Stimulated activated naive CD8-positive, alpha-beta T cell treated with anti-CD3 and anti-CD28 coated beads, Interleukin-15, Interleukin-2, amounts not matched to agents 100 ng/mL and 50 ng/mL, for 24 hours (primary cell): ENCODE measurements around the gene MICAL3.
"Not testable (repeated sequence)": the region's sequence is repeated elsewhere in the genome, so short reads cannot be mapped to it uniquely, and the experiment has no call there.

Source experiments
- H3K27ac Mint-ChIP-seq: one replicate; pipeline ENCODE4 v1.8.0; 2021; ENCODE audit warnings: mild to moderate bottlenecking, mixed read lengths
- H3K27me3 Mint-ChIP-seq: one replicate; pipeline ENCODE4 v1.8.0; 2021; ENCODE audit warnings: mixed read lengths
- H3K36me3 Mint-ChIP-seq: one replicate; pipeline ENCODE4 v1.8.0; 2021; ENCODE audit warnings: low read depth, mixed read lengths
- H3K4me1 Mint-ChIP-seq: one replicate; pipeline ENCODE4 v1.8.0; 2021; ENCODE audit warnings: low read depth, mixed read lengths
- H3K4me3 Mint-ChIP-seq: one replicate; pipeline ENCODE4 v1.8.0; 2021; ENCODE audit warnings: mild to moderate bottlenecking, mixed read lengths
- H3K9me3 Mint-ChIP-seq: one replicate; pipeline ENCODE4 v1.8.0; 2021; ENCODE audit warnings: mixed read lengths

Gene MICAL3

DNA sequence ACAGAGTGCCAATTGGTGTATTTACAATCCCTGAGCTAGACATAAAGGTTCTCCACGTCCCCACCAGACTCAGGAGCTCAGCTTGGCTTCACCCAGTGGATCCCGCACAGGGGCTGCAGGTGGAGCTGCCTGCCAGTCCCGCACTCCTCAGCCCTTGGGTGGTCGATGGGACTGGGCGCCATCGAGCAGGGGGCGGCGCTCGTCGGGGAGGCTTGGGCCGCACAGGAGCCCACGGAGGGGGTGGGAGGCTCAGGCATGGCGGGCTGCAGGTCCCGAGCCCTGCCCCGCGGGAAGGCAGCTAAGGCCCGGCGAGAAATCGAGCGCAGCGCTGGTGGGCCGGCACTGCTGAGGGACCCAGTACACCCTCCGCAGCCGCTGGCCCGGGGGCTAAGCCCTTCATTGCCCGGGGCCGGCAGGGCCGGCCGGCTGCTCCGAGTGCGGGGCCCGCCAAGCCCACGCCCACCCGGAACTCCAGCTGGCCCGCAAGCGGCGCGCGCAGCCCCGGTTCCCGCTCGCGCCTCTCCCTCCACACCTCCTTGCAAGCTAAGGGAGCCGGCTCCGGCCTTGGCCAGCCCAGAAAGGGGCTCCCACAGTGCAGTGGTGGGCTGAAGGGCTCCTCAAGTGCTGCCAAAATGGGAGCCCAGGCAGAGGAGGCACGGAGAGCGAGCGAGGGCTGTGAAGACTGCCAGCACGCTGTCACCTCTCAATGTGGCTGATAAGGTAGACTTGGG, 29.0 kb upstream of the MICAL3 start:
- H3K27ac Mint-ChIP-seq, H3K27me3 Mint-ChIP-seq, H3K9me3 Mint-ChIP-seq, H3K4me3 Mint-ChIP-seq, H3K36me3 Mint-ChIP-seq: not testable (repeated sequence)
- peaks cover 15% of the 10 kb centered on the region for H3K4me1 Mint-ChIP-seq

DNA sequence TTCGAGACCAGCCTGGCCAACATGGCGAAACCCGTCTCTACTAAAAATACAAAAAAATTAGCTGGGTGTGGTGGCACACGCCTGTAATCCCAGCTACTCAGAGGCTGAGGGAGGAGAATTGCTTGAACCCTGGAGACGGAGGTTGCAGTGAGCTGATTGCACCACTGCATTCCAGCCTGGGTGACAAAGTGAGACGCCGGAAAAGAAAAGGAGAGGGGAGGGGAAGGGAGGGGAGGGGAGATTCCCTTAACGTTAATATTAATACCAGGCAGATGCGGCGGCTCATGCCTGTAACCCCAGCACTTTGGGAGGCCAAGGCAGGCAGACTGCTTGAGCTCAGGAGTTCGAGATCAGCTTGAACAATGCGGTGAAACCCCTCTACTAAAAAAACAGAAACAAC, 26.8 kb upstream of the MICAL3 start:
- H3K36me3 Mint-ChIP-seq, H3K9me3 Mint-ChIP-seq, H3K4me1 Mint-ChIP-seq, H3K27me3 Mint-ChIP-seq, H3K27ac Mint-ChIP-seq, H3K4me3 Mint-ChIP-seq: not testable (repeated sequence)

DNA sequence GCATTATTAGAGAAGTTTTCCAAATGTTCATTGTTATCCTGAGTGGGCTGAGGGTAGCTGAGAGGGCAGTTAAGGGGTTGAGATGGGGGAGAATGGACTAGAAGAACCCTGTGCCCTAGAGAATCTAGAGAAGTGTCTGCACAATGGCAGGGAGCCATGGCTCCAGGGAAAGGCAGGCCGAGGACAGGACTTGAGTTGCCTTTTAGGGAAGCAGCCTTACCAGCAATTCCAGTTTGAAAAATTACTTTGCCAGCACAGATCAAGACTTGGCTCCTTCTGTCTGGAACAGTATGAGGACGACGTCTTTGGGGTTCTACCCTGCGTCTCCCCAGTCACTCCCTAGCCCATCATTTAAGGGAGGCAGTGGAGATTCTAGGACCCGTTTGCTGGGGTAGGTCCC, 25.7 kb upstream of the MICAL3 start:
- H3K36me3 Mint-ChIP-seq = no peaks in the 10 kb centered on the region
- H3K4me1 Mint-ChIP-seq = no peaks in the 10 kb centered on the region
- no peaks in the 10 kb centered on the region for H3K9me3 Mint-ChIP-seq
- no peaks in the 10 kb centered on the region for H3K27me3 Mint-ChIP-seq
- H3K4me3 Mint-ChIP-seq = no peak overlapping the region
- H3K27ac Mint-ChIP-seq = no peak overlapping the region

DNA sequence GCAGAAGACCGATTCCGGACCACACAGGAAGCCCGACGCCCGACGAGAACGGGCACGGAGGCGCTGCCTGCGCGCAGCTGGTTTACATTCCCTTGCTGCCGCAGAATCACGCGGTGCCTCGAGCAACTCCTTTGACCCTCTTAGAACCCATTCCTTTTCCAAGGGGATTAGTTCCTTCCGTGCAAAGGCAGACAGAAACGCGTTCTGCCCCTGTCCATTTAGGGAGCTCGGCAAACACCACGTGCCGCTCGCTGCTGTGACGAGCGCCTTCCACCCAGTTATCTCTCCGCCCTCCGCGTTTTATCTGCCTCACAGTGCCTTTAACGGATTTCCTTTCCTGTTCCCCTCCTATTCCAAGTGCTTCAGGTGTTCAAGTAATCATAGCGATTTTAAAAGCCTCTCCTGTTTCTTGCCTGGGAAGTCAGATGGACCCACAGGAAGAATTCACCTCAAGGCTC, 24.1 kb upstream of the MICAL3 start:
- no peak overlapping the region for H3K4me3 Mint-ChIP-seq
- H3K27me3 Mint-ChIP-seq = no peaks in the 10 kb centered on the region
- no peaks in the 10 kb centered on the region for H3K9me3 Mint-ChIP-seq
- H3K4me1 Mint-ChIP-seq = no peaks in the 10 kb centered on the region
- no peaks in the 10 kb centered on the region for H3K36me3 Mint-ChIP-seq
- H3K27ac Mint-ChIP-seq = no peak overlapping the region

DNA sequence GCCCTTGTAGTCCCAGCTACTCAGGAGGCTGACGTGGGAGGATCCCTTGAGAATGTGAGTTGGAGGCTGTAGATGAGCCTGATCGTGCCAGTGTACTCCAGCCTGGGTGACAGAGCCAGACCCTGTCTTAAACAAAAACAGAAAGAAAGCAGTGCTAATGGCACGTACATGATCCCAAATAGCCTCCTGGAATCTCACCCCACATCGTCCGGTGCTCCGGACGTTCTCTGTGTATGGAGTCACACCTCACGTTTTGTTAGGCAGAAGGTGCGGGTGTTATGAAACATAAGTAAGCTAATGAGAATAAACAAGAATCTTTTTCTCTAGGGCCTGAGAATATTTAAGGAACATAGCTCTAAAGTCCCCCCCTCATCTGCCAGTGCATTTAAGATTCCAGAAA, 23.7 kb upstream of the MICAL3 start:
- Mint-ChIP-seq H3K9me3 (no peaks in the 10 kb centered on the region), H3K27ac (no peak overlapping the region), H3K36me3 (no peaks in the 10 kb centered on the region), H3K27me3 (no peaks in the 10 kb centered on the region), H3K4me3 (no peak overlapping the region), H3K4me1 (no peaks in the 10 kb centered on the region)

DNA sequence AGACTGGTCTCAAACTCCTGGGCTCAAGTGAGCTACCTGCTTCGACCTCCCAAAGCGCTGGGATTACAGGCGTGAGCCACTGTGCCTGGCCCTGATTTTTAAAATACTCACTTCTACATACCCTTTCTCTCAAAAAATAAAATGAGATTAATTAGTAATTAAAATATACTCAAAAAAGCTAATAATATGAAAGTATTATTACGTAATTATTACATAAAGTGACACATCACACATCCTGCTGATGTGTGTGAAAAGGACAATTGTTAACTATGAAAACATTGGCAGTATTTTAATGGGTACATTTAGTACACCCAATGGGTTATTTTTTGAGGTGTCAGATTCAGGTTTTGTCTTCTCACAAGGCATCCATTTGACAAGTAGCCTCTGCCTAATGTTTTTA, 21.4 kb upstream of the MICAL3 start:
- no peaks in the 10 kb centered on the region for H3K36me3 Mint-ChIP-seq
- H3K27ac Mint-ChIP-seq = no peak overlapping the region
- H3K27me3 Mint-ChIP-seq = no peaks in the 10 kb centered on the region
- no peak overlapping the region for H3K4me3 Mint-ChIP-seq
- no peaks in the 10 kb centered on the region for H3K4me1 Mint-ChIP-seq
- H3K9me3 Mint-ChIP-seq = no peaks in the 10 kb centered on the region

DNA sequence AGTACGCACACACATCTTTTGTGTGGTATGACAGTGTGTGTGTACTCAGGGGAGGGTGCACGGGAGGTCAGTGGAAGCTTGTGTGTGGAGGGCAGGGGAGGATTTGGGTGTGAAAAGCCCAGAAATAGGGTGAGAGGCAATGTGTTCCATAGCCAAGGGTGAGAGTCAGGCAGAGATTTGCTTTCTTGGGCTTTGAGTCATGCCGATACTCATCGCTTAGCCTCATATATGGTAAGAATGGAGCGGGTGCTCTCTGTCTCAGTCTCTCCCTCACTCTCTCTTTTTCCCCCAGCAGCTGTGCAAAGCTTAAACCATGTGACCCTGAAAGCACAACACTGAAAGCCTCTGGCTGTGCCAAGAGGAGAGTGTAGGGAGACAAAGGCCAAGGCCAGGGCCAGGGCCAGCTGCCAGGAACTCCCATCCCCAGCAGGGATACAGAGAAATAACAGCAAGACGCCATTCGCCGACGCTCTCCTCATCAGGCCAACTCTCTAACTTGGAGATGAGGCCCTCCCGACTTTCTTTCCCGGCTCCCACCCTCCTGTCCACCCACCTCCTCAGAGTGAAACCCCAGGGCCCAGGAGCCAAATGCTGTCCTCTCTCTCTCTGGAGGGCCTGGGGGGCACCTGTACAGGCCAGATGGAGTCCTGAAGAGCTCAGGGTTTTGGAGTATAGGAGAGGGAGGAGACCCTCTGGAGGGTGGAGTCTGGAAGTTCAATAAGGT, 20.3 kb upstream of the MICAL3 start:
- no peak overlapping the region for H3K4me3 Mint-ChIP-seq
- no peaks in the 10 kb centered on the region for H3K27me3 Mint-ChIP-seq
- H3K9me3 Mint-ChIP-seq = no peaks in the 10 kb centered on the region
- no peak overlapping the region for H3K27ac Mint-ChIP-seq
- no peaks in the 10 kb centered on the region for H3K4me1 Mint-ChIP-seq
- H3K36me3 Mint-ChIP-seq = no peaks in the 10 kb centered on the region

DNA sequence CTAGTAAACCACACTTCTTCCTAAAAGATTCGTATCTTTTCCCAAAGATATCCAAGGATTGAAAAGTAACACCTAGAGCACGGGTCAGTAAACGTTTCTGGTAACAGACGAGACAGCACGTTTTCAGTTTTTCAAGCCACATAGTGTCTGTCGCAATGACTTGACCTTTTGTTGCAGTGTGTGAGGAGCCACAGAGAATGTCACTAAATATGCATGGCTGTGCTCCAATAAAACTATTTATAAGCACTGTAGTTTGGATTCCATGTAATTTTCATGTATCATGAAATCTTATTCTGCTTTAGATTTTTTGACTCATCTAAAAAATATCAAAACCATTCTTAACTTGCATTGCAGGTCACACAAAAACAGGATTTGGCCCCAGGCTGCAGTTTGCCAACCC, 18.3 kb upstream of the MICAL3 start:
- Mint-ChIP-seq H3K27me3 (no peaks in the 10 kb centered on the region), H3K9me3 (no peaks in the 10 kb centered on the region), H3K4me3 (no peak overlapping the region), H3K4me1 (no peaks in the 10 kb centered on the region), H3K36me3 (no peaks in the 10 kb centered on the region), H3K27ac (no peak overlapping the region)

DNA sequence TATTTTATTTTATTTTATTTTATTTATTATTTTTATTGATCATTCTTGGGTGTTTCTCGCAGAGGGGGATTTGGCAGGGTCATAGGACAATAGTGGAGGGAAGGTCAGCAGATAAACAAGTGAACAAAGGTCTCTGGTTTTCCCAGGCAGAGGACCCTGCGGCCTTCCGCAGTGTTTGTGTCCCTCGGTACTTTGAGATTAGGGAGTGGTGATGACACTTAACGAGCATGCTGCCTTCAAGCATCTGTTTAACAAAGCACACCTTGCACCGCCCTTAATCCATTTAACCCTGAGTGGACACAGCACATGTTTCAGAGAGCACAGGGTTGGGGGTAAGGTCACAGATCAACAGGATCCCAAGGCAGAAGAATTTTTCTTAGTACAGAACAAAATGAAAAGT, 16.5 kb upstream of the MICAL3 start:
- H3K27me3 Mint-ChIP-seq, H3K4me1 Mint-ChIP-seq, H3K4me3 Mint-ChIP-seq, H3K36me3 Mint-ChIP-seq, H3K27ac Mint-ChIP-seq, H3K9me3 Mint-ChIP-seq: not testable (repeated sequence)

DNA sequence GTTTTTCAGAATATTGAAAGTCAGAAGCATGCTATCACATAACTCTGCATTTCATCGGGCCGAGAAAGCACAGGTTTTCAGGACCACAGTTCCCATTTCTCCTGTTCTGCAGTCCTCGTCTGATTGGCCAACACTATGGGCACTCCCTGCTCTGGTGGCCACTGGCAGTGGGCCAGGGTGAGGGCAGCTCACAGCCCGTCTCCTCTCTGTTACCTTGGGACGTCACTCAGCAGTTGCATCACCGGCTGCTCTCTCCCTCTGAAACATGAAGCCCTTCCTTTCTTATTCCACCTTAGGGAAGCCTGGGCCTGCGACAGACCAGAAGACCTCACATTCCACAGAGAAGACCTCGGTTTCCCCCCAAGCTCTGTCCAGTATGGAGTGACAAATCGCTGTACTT, 11.4 kb upstream of the MICAL3 start:
- no peaks in the 10 kb centered on the region for H3K36me3 Mint-ChIP-seq
- H3K4me3 Mint-ChIP-seq = no peak overlapping the region
- H3K27me3 Mint-ChIP-seq = no peaks in the 10 kb centered on the region
- H3K27ac Mint-ChIP-seq = no peak overlapping the region
- no peaks in the 10 kb centered on the region for H3K4me1 Mint-ChIP-seq
- no peaks in the 10 kb centered on the region for H3K9me3 Mint-ChIP-seq

DNA sequence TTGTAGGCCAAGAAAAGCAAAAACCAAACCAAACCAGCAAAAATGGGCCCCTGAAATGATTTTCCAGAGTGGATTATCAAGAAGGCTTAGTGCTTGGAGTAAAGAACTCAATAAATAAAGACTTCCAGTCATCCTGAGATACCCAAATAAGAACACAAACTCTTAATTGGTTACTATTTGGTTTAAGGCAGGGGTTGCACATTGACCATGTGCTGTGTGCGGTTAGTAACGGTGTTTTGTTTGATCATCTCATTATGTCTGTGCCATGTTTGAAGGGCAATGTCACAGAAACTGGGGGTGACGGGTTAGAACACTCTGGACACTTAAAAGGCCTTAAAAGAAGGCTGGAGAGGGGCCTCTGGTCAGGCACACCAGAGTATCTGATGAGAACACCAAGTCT, 9.7 kb upstream of the MICAL3 start:
- Mint-ChIP-seq H3K4me1 (no peaks in the 10 kb centered on the region), H3K27me3 (no peaks in the 10 kb centered on the region), H3K27ac (no peak overlapping the region), H3K4me3 (no peak overlapping the region), H3K9me3 (no peaks in the 10 kb centered on the region), H3K36me3 (no peaks in the 10 kb centered on the region)

DNA sequence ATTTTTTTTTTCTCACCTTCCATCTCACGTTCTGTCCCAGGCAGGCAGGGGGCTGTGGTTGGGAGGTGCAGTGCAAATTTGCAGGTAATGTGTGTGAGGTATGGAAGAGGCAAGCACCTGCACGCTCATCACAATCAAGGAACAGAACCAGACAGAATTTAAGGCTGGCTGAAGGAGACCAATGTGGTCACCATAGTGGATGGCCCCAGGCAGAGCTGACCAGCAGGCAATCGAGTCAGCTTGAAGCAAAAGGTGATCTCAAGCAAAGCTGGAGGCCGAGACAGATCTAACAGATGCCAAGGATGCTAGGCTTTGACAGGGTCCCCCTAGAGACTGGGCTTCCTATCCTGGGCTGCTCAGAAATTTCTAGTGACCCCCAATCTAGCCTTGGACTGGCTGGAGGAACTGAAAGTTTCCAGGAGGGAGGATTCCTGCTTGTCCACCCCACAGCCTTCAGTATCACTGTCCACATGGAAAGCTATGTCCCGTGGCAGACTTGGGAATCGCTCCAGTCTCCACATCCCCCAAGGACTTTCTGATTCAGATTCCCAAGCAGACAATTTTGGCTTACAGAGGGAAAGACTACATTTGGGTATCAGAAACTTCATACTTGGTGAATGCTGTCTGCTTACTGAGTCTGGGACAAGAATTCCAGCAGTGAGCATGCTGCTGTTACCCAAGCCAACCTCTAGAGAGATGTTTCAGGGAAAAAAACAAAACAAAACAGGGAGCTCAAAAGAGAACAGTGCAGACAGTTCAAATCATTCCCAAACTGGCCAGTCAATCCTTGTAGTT, 9.0 kb upstream of the MICAL3 start:
- Mint-ChIP-seq H3K27ac (no peak overlapping the region), H3K4me3 (no peak overlapping the region), H3K36me3 (no peaks in the 10 kb centered on the region), H3K4me1 (no peaks in the 10 kb centered on the region), H3K9me3 (no peaks in the 10 kb centered on the region), H3K27me3 (no peaks in the 10 kb centered on the region)

DNA sequence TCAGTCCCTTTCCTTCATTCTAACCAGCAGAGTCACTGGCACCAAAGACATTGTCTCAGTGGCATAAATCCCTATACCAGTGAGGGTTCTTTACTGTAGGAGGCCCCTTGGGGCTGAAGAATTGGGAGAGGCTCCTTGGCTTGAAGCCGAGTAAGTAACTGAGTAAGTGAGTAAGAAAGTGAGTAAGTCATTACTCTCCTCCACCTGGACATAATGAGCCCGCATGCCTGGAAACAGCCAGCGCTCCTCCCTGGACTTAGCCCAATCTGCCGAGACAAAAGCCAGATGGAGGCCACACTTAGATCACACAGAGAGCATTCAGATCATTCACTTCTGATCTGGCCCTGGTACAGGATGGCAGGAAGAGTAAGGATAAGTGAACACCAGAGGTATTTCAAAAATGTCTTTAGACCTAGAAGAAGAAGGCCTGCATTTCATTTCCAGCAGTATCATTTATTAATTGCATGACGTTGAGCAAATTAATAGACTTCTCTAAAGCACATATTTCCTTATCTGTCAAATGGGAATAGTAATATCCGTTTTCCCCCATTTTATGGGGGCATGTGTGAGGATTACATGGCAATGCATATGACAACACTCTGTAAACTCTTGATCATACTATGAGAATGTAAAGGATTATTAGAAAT, 8.2 kb upstream of the MICAL3 start:
- Mint-ChIP-seq H3K4me1 (no peaks in the 10 kb centered on the region), H3K27ac (no peak overlapping the region), H3K9me3 (no peaks in the 10 kb centered on the region), H3K36me3 (no peaks in the 10 kb centered on the region), H3K27me3 (peaks cover 3% of the 10 kb centered on the region), H3K4me3 (no peak overlapping the region)

DNA sequence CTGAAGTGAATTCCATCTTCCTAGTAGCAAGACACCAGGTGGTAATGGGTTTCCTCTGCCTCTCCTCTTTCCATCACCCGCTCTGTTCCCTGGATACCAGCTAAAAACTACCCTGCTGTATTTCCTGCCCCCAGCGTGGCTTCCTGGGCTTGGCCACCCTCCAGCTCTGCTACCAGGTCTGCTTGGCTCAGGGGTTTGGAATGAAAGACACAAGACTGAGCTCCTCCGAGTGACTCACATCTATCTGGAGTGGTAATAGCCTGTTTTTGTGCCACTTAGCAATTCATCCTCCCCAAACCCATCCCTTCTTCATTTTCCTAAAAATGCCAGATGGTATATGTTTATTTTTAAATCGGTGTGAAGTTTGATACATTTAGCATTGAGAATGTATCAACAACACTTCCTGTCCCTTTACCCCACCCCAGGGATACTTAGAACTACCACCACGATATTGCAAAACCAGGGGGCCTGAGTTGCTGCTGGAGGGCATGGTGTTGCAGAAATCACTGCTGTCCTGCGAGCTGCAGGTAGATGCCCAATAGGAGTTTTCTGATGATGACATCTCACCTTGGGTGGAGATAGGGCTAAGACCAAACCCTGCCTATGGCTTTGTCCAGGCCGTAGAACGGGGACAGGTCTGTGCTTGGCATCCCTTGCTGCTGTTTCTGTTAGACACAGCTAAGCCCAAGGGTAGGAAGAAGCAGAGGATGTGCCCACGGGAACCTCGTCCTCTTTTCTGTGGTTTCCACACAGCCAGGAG, 7.5 kb upstream of the MICAL3 start:
- peaks cover 7% of the 10 kb centered on the region for H3K27me3 Mint-ChIP-seq
- H3K36me3 Mint-ChIP-seq = no peaks in the 10 kb centered on the region
- no peak overlapping the region for H3K4me3 Mint-ChIP-seq
- no peaks in the 10 kb centered on the region for H3K9me3 Mint-ChIP-seq
- H3K4me1 Mint-ChIP-seq = no peaks in the 10 kb centered on the region
- no peak overlapping the region for H3K27ac Mint-ChIP-seq
